GM19025 (cell line): ENCODE measurements around the gene TSTD1.
A peak's percentile ranks its signal among the peaks of the same experiment; 100 is the strongest.

Experiments
- ATAC-seq: cut with Tn5 transposase; IDR thresholded peaks from one replicate; pipeline ENCODE4 v1.9.1; 2021; ENCODE audit warnings: mild to moderate bottlenecking, low read depth, moderate library complexity; ENCODE audit not compliant: unreplicated experiment

TSTD1 gene, protein sequence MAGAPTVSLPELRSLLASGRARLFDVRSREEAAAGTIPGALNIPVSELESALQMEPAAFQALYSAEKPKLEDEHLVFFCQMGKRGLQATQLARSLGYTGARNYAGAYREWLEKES

DNA sequence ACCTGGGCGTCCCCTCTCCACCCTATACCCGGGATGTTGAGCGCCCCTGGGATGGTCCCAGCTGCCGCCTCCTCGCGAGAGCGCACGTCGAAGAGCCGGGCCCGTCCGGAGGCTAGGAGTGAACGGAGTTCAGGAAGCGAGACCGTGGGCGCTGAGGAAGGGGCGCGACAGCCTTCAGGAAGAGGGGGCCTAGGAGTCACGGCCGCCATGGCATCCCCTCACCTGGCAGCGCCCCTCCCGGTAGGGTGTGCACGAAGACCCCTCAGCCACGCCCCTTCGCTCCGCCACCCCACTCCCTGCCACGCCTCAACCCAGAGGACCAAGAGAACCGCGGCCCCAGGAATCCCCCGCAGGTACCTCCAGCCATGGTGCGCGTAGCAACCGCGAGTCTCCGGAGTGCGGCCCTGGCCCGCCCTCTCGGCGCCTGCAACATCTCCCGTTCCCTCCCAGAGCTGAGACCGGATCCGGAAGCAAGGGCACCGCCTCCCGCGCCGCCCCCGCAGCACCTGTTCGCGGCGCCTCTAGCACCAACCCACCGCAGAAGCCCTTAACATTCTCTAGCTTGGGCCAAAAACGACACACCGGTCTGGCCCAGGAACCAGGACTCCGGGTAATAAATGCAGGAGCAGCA lies at the start of gene TSTD1:
TSS of gene TSTD1 (minus strand) at position 442 of the 631 bp plus-strand sequence. CDS start at position 367, 75 bp downstream.
- ATAC-seq, result peak; percentile 79

DNA sequence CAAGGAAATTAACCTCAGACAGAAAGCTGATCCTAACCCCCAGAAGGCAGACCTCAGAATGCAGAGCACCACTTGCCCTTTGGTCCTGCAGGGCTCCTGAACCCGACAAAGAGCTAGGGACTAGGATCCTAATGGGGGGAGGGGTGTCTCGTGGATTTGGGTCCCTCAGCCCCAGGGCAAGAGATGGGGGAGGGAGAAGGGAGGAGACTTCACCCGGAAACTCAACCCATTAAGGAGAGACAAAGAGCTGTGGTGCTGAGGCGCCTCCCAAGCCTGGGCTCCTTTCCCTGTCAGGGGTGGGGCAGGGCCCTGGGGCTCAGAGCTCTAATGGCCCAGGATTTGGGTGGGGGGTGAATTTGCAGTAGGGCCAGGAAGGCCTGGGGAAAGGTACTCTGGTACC lies 47.7 kb upstream of the TSTD1 start:
- ATAC-seq, result no peak

DNA sequence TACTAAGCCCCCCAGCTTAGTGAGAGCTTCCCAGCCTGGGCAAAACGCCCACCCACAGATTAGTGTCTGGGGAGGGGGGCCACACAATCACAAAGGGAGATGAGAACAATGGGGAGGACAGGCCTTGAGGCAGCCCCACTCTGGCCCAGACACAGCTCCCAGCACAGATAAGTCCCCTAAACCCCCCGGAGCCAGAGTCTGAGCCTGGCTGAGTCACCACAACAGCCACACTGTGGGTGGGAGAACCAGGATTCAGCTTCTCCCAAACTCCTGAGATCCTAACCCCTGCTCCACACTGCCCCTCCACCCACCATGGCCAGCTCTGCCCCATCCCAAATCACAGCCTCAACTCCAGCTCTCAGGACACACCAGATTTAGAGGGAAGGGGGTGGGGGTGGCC lies 46.4 kb upstream of the TSTD1 start:
- ATAC-seq, result no peak

DNA sequence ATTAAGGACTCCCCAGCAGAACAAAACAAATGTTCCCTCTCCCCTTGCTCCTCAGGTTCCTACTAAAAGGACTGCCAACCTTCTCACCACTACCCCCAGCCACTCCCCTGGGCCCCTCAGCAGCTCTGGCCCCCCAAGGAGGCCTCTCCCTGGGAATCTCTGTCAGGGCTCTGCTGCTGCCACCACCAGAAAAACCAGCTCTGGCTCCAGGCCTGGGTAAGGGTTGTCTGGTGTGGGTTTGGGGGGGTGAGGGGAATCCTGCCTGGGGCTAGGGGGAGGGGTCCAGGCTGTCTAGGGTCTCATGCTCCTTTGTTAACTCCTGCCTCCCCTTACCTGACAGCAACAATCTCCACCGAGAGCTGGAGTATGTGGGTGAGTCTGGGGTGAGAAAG lies 45.8 kb upstream of the TSTD1 start:
- ATAC-seq, result no peak

DNA sequence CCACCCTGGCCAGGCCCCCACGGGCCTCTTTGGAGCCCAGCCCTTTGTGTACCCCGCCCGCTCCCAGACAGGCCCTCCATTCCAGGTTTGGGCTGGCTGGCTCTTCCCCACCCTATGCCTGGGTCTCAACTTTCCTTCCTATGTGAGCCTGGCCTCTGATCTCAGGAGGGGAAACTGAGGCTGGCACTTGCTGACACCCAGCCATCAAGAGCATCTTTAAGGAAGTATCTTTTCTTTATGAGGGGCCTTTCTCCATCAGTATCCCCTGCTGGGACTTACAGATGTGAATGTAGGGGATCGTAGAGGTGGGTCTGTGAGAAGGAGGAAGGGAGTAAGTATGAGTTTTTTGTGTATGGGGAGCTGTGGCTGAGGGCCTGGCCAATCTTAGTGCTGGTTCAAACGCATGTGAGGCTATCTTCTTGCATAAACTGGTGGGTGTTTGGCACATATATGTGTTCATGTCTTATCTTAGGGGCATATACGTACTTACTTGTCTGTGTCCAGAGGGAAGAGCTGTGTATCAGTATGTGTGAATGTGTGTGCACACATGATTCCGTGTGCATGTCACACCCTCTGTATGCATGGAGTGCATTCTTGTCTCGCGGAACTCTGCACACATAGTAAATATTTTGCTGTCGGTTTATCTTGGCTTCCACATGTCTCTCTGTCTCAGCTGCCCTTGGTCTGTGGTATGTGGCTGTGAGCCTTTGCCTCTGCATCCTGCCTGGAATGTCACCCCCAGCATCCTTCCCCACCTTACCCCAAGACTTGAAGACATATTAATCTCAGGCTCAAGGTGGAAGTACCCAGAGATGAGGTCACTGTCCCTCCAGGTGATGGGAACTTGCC lies 45.2 kb upstream of the TSTD1 start:
- no peak for ATAC-seq

DNA sequence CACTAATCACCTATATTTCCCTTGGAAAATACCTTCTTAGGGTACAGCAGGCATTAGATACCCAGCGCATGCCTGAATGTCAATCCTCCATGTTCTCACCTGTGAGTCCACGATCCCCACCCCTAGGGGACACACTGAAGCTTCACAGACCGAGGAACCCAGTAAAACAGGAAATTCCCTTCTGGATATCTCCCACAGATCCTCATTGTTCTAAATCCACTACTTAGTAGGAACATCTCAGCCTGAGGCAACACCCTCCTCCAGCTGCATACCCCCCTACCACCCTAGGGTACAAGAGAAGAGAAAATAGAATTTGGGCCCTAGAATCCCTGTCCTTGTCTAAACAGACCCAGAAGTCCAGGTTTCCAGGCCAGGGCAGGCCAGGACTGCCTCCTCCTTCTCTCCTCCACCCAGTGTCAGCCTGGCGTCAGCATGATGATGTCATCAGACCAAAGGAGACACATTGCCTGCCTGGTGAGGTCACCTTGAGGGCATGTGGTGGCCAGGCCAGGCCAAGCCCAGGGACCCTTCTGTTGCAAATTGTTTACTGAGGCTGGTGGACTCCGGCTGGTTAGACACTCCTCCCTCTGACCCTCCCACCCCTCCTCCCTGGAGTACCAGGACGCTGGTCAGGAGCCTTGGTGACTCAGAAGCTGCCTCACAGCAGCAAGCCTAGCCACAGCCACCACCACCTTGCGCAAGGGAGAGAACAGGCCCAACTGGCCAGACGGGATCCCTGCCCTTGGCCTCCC lies 44.4 kb upstream of the TSTD1 start:
- ATAC-seq, result no peak

DNA sequence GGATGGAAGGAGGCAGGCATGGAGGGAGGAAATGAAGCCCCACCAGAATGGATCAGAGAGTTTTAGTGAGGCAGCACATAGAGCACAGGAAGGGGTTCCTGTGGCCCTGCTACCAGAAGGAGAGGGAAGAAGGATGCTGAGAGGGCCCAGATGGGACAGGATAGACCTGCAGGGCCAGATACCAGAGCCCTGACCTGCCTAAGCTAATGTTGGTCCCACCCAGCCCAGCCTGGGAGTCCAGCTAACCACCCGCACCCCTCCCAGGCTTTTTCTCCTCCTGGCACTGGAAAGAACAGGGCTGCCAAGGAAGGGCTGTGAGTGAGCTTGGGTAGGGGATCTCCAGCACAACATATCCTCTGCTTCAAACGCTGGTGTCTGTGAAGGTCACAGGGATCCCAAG lies 43.7 kb upstream of the TSTD1 start:
- no peak for ATAC-seq

DNA sequence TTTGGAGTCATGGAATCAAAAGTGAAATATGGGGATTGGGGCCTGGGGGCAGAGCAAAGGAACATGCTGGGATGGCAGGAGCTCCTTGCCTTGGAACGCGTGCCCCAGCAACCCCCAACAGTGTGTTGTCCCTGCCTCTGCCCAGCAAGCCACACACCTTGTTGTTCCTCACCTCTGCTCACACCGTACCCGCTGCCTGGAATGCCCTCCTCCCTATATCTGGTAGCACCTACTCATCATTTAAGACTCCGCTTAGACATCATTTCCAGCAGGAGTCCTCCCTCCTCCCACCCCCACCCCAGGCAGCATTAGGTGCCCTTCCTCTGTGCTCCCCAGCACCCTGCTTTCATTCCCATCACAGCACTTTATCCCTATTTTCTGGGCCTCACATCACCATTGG lies 42.8 kb upstream of the TSTD1 start:
- ATAC-seq, result no peak

DNA sequence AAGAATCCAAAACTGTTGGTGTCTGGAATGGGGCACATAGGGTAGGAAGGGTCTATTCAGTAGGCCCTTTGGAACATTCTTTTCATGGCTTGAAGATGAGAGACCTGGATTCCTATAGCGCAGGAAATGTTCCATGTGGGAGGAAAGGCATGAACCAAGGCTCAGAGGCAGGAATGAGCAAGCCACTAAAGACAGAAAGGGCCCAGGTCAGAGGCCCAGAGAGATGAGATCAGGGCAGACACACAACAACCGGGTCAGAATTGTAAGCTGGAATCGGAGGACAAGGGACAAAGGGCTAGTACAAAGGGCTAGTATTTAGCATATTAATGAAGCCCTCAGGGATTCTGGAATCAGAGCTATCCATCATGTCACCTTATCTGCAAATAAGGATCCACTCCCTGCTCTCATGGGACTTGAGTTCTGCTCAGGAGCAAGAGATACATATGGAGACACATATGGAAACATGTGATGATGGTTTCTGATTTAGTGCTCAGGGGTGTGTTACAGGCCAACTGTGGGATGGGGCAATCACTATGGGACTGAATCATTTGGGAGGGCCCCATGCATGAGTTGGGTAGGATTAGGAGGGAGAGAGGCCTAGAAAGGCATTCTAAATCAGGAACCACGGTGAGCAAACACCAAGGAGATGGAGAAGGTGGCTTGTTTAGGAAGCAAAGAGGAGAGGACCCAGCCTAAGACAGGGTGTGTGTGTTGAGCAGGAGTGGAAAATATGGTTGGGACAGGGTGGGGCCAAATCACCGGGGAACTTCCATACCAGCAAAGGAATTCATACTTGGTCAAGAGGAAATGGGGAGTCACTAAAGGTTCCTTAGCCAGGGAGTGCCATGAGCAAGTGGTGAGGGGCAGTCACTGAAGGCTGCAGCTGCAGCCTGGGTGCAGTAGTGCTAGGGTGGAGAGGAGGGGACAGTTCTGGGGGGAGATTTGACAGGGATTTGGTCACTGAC lies 42.0 kb upstream of the TSTD1 start:
- ATAC-seq, result no peak

DNA sequence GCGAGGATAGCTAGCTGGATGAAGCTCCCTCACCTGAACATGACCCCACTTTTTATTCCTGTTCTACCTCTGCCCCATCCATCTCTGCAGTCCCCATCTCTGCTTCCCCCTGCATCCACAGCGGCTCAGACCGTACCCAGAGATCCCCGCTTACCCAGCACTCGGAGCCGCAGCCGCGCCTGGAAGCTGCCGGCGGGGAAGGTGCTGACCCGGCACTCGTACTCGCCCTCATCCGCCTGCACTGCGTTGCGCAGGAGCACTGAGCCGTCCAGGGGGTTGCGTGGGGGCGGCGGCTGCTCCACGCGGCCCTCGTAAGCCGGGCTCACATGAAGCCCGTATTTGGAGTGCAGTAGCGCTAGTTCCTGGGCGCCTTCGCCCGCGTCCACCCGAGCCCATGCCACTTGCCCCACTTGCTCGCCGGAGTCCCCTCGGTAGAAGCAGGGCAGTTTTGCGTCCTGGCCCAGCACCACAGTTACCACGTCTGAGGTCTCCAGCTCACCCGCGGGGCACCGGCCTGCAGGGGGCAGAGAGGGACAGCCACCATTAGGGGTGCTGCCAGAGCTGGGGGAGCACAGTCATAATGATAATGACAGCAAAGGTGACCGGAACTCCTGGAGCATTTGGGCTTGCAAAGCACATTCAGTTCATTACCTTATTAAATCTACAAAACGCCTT lies 40.8 kb upstream of the TSTD1 start:
- ATAC-seq, result no peak

DNA sequence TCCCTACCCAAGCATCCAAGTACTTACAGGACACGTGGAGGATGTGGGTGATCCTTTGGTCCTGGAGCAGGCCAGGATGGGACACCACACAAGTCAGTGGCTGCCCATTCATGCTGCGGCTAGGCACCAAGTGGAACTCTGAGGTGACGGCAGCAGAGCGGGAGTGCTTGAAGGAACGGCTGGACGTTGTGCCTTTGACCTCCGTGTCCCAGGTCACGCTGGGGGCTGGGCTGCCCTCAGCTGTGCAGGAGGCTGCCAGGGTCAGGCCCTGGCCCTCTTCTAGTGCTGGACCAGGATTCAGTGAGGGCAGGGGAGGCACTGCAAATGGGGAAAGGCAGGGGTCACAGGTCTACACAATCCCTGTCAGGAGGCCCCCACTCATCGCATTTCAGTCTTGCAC lies 38.7 kb upstream of the TSTD1 start:
- ATAC-seq, result no peak

DNA sequence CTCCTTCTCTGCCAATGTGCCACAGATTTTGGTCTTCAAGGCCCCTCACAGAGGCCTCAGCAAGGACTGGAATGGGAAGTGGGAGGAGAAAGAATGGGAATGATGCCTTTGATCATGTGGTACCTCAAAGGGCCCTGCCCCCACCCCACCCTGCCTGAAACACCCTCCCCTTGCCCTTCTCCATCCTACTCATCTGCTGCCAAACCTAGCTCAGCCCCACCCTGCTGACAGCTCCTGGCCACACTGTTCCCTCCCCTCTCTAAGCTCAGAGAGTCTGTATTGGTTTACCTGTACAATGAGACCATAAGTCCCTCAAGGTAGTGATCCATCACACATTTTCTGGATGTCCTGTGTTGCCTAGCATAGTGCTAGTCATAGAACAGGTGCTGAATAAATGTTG lies 37.6 kb upstream of the TSTD1 start:
- ATAC-seq, result no peak

DNA sequence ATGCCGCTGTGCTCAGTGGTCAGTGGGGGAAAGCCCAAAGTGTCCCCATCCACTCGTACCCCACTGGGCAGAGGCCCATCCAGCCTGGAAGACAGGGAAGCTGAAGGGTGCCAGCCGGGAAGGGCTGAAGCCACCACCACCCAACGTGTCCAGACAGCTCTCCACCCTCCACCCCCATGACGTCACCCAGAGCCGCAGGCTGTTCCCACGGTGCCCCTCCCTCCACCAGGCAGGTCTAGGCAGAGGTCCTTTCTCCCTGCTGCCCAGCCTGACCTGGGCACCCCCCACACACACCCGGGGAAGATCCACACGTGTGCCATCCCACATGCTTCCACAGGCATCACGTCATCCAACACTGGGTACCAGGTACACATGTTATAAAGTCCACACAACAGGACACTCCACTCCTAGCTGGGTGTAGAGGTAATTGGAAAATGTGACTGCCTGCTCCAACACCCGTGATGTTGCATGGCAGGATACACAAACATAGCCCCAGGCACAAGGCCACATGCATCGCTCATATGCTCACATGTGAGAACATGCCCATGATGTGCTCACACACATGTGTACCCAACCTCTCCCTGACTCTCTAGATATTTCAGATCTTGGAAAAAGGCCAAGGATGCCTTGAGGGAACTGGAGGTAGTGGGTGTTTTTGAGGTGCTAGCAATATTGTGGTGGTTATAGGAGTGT lies 36.1 kb upstream of the TSTD1 start:
- ATAC-seq, result no peak

DNA sequence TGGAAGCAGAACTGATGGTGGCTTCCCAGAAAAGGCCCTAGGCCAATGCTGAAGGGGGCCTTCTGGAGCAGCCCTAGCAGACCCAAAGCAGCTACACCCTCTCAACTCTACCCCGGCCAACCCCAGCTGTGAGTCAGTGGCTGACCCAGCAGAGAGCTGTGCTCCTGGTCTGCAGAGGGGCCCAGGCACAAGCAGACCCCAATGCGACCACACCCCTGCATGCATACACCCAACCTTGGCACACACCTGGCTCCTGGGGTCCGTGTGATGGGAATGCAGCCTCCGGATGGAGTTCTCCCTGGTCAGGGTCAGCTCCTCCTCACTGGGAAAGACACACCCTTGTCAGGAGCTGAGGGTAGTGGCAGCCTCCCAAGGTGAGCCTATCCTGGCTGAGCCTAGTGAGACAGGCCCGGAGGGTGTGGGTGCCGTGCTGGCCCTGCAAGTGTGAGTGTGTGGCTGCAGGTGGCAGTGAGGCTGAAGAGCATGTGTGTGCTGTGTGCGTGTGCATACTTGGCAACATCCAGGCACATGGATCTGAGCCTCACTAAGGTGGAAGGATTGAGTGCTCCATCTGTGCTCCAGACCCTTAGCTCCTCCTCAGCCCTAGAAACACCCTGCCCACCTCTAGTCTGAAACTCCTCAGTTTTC lies 34.8 kb upstream of the TSTD1 start:
- no peak for ATAC-seq

DNA sequence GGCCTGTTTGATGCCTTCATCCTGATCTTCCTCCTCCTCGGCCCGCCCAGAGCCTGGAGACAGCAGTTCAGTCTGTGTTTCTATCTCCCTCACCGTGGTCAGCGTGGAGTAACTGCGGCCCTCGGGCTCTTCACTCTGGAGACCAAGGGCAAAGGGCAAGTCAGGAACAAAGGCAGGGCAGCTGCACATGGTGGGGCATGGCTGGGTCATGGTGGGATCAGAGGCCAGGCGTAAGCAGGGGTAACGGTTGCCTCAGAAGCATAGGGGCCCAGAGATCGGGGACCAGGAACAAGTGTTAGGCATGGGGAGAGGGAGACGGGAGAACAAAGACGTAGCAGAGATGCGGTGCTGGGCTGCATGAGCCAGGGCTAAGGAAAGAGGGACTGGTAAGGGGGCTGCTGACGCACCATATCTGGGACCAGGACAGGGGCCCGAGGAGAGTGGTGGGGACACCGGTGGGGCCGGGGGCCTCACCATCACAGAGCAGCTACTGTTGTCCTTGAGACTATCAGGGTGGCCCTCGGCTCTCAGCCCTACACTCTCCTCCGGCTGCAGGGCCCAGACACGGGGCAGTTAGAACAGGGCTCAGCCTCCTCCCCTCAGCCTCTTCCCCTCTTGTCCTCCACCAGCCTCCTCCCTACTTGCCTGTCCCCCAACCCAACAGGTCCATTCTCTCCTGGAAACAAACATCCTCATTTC lies 34.1 kb upstream of the TSTD1 start:
- ATAC-seq, result no peak

DNA sequence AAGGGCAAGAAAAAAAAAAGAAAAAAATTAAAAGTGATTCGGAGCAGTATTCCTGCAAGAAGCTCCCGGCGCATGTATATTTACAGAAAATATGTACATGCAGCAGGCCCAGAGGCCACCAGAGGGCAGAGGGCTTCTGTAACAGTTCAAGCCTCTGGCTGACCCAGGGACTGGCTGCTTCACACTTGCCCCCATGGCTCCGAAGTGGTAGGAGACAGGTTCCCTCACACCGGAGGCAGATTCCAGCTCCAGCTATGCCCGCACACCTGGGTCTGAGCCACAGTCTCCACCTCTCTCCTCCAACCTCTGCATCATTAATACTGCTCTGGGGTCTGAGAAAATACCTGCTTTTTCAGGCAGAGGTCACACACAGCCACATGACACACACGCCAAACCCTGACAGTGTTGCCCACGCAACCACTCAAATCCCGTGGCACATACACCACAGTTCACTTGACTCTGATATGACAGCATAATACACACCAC lies 33.2 kb upstream of the TSTD1 start:
- ATAC-seq, result no peak

DNA sequence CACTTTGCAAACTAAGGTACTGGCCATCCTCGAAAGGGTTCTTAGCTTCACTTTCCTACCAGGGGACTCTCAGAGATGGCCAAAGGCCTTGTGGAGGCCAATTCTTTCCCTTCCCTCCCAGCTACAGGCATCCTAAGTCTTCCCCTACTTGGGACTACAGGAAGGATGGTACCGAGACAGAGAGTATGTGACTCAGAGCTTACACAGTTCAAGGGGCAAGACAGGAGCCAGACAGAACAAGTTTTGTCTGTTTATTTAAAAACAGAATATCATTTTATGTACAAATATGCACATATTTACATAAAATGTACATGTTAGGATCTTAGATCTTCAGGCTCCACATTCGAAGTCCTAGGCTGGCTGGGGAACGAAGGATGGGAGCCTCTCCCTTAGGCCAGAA lies 32.0 kb upstream of the TSTD1 start:
- ATAC-seq, result no peak
